ENCODE measurements around the gene TICRR. TPM values are rescaled to one million over a fixed set of nuclear protein-coding genes. Genes with fewer than 3 reads are reported as not detected.

Gene TICRR
- total and polyA plus RNA-seq, 4 donors = under 0.01 to 7.3 (median 0.15) TPM

GRCh38 chr15:89652131-89652530 lies 76.9 kb downstream of the TICRR start:
- Histone ChIP-seq H3K4me1 (ENCODE audit: control insufficient read depth in 4 of 4, insufficient read depth in 4 of 4, low read length in 3 of 4) (peaks cover 0 to 15% (median 11%) of the 10 kb centered on the region in 4 donors), H3K4me3 (ENCODE audit: low read depth in 1 of 3, low read length in 3 of 3) (no peak overlapping the region), H3K36me3 (ENCODE audit: control insufficient read depth in 4 of 4, insufficient read depth in 3 of 4, low read depth in 1 of 4, low read length in 3 of 4) (no peaks in the 10 kb centered on the region), H3K9ac (ENCODE audit: low read depth in 1 of 2, low read length in 2 of 2) (no peak overlapping the region), H3K27me3 (ENCODE audit: control insufficient read depth in 4 of 4, insufficient read depth in 4 of 4, low read length in 3 of 4) (no peaks in the 10 kb centered on the region), H3K9me3 (ENCODE audit: control insufficient read depth in 4 of 4, low read length in 3 of 4) (no peaks in the 10 kb centered on the region), H3K27ac (ENCODE audit: low read depth in 1 of 2, low read length in 2 of 2) (no peak overlapping the region)
- WGBS = 80% methylated on average over 7 of the region's 7 CpGs
- no peak for DNase-seq (ENCODE audit: low spot score)
- no peak for TF ChIP-seq REST (IDR thresholded peaks at IDR 0.05)
- TF ChIP-seq, protein P1, sequence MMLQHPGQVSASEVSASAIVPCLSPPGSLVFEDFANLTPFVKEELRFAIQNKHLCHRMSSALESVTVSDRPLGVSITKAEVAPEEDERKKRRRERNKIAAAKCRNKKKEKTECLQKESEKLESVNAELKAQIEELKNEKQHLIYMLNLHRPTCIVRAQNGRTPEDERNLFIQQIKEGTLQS (IDR thresholded peaks at IDR 0.05) = no peak
- no peak for TF ChIP-seq JUND (IDR thresholded peaks at IDR 0.05)
- no peak for TF ChIP-seq HNF4A (conservative IDR thresholded peaks at IDR 0.05)
- TF ChIP-seq ZBTB33 (IDR thresholded peaks at IDR 0.05) = no peak
- TF ChIP-seq TAF1 (conservative IDR thresholded peaks at IDR 0.05) = no peak
- TF ChIP-seq HNF4G (IDR thresholded peaks at IDR 0.05) = no peak
- no peak for TF ChIP-seq EGR1 (IDR thresholded peaks at IDR 0.05; ENCODE audit: low read depth in 2 of 2)
- no peak for TF ChIP-seq FOXA1 (IDR thresholded peaks at IDR 0.05)
- no peak for TF ChIP-seq NR2F2 (IDR thresholded peaks at IDR 0.05)
- TF ChIP-seq, protein P2, sequence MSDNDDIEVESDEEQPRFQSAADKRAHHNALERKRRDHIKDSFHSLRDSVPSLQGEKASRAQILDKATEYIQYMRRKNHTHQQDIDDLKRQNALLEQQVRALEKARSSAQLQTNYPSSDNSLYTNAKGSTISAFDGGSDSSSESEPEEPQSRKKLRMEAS (IDR thresholded peaks at IDR 0.05) = no peak
- TF ChIP-seq GABPA (IDR thresholded peaks at IDR 0.05 in 1 of 2, conservative IDR thresholded peaks at IDR 0.05 in 1 of 2) = no peak
- TF ChIP-seq YY1 (IDR thresholded peaks at IDR 0.05) = no peak

GRCh38 chr15:89652666-89653065 lies 77.4 kb downstream of the TICRR start:
- Histone ChIP-seq H3K4me1 (ENCODE audit: control insufficient read depth in 4 of 4, insufficient read depth in 4 of 4, low read length in 3 of 4) (peaks cover 0 to 10% (median 7%) of the 10 kb centered on the region in 4 donors), H3K27me3 (ENCODE audit: control insufficient read depth in 4 of 4, insufficient read depth in 4 of 4, low read length in 3 of 4) (no peaks in the 10 kb centered on the region), H3K9me3 (ENCODE audit: control insufficient read depth in 4 of 4, low read length in 3 of 4) (no peaks in the 10 kb centered on the region), H3K4me3 (ENCODE audit: low read depth in 1 of 3, low read length in 3 of 3) (no peak overlapping the region), H3K27ac (ENCODE audit: low read depth in 1 of 2, low read length in 2 of 2) (no peak overlapping the region), H3K36me3 (ENCODE audit: control insufficient read depth in 4 of 4, insufficient read depth in 3 of 4, low read depth in 1 of 4, low read length in 3 of 4) (no peaks in the 10 kb centered on the region), H3K9ac (ENCODE audit: low read depth in 1 of 2, low read length in 2 of 2) (no peak overlapping the region)
- no peak for DNase-seq (ENCODE audit: low spot score)
- 90% methylated on average over 16 of the region's 16 CpGs for WGBS
- TF ChIP-seq SP1 (IDR thresholded peaks at IDR 0.05) = no peak

Data from liver (tissue), 9 donors.